Measurements from ENCODE around the gene OSM.

OSM gene

GRCh38 chr22:30270832-30271231 lies 4.2 kb upstream of the OSM start:
- TF ChIP-seq CTCF (IDR thresholded peaks at IDR 0.05; ENCODE audit: insufficient read depth, low read depth, low read length, missing control alignments): no peak
- no peak for DNase-seq (ENCODE audit: low read depth)
- no peak overlapping the region for H3K4me3 ChIP-seq (ENCODE audit: low read length)

DNA sequence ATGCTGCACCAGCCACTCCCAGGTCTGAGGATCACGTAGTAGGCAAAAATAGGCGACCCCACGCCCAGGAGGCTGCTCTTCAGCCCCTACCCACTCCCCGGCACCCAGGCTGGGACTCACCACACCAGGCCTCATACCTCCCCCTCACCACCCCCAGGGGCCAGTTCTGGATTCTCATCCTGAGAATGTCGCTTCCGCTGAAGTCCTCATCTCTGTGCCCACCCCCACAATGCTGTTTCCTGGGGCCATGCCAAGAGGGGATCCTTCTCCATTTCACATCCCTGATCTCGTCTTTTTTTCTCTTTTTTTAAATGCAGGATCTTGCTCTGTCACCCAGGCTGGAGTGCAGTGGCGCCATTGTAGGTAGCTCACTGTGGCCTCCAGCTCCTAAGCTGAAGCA lies 1.7 kb upstream of the OSM start:
- H3K4me3 ChIP-seq (ENCODE audit: low read length): no peak overlapping the region
- no peak for DNase-seq (ENCODE audit: low read depth)

DNA sequence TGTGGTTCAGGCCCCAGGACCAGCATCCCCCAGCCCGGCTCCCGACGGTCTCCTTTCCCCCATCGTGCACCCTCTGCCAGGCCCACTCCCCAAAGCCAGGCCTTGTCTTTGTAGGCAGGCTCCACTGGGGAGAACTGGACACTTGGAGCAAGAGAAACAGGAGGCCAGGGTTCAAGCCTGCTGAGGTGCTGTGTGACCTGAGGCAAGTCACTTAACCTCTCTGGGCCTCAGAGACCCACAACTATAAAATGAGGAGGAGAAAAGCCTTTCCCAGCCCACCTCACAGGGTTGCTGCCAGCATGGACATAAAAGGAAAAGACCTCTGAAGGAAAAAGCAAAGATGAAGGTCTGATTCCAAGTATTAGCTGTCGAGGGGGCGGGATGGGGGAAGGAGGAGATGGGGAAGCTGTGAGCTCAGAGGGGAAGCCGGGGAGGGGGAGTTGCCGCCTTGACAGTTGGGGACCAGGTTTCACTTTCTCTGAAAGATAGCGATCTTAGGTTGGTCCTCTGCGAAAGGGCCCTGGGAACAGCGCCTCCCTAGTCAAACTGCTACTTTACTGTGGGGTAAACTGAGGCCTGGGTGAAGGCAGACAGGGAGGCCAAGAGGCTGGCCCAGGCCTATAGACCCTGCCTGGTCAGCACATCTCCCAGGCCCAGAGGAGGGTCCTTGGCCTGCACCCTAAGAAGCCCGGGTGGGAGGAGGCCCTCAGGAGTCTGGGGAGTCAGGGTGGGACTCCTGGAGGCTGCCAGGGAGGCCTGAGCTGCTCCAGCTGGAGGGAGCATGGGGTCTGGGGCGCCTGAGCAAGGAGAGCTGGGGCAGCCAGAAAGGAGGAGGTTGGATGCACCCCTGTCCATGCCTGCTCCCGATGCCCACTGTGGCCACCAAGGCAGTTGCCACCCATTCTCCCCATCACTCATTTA lies 991 bp upstream of the OSM start:
- H3K4me3 ChIP-seq (ENCODE audit: low read length): no peak overlapping the region
- DNase-seq (ENCODE audit: low read depth): no peak
- TF ChIP-seq CTCF (IDR thresholded peaks at IDR 0.05; ENCODE audit: insufficient read depth, low read depth, low read length, missing control alignments): no peak

More for the DNA sequence above, 1.7 kb upstream of the OSM start:
- TF ChIP-seq CTCF (IDR thresholded peaks at IDR 0.05; ENCODE audit: insufficient read depth, low read depth, low read length, missing control alignments): no peak

GRCh38 chr22:30265823-30266444 lies 717 bp downstream of the OSM start:
- no peak for DNase-seq (ENCODE audit: low read depth)
- no peak overlapping the region for H3K4me3 ChIP-seq (ENCODE audit: low read length)
- no peak for TF ChIP-seq CTCF (IDR thresholded peaks at IDR 0.05; ENCODE audit: insufficient read depth, low read depth, low read length, missing control alignments)

- H3K4me3 ChIP-seq (ENCODE audit: low read length): no peak overlapping the region
- no peak for TF ChIP-seq CTCF (IDR thresholded peaks at IDR 0.05; ENCODE audit: insufficient read depth, low read depth, low read length, missing control alignments)
- no peak for DNase-seq (ENCODE audit: low read depth)
Observed at GRCh38 chr22:30265131-30265720, 1.4 kb downstream of the OSM start.

GRCh38 chr22:30263883-30264282 lies 2.8 kb downstream of the OSM start:
- TF ChIP-seq CTCF (IDR thresholded peaks at IDR 0.05; ENCODE audit: insufficient read depth, low read depth, low read length, missing control alignments): no peak
- no peak for DNase-seq (ENCODE audit: low read depth)
- H3K4me3 ChIP-seq (ENCODE audit: low read length): no peak overlapping the region

Data from epithelial cell of esophagus (primary cell).